GM23338 (cell line): Measurements from ENCODE around the gene OR12D2.

Experiments
- CREB1 ChIP-seq: fragments of 250-450 bp; sonication (Bioruptor Pico); IDR thresholded peaks from 2 replicates; pipeline ENCODE4 v1.5.0; 2020; ENCODE audit warnings: low read depth, mild to moderate bottlenecking, moderate library complexity
- CTCF ChIP-seq, 2 experiments: fragments of 200-600 bp in 1 of 2; sonication (generic) in 1 of 2; conservative IDR thresholded peaks; 2 replicates each; pipeline versions ENCODE4 v1.5.1 to v1.6.1; 2016 to 2017; ENCODE audit warnings: antibody characterized with exemption in 2 of 2, low read depth in 2 of 2, mild to moderate bottlenecking in 2 of 2, moderate library complexity in 1 of 2
- ETS1 ChIP-seq: IDR thresholded peaks from 2 replicates; pipeline ENCODE4 v1.6.1; 2016; ENCODE audit warnings: antibody characterized with exemption
- EZH2 ChIP-seq: fragments of 200-600 bp; sonication (generic); IDR thresholded peaks from one replicate; pipeline ENCODE4 v1.8.0; 2017; ENCODE audit warnings: antibody characterized with exemption, mild to moderate bottlenecking, low read depth; ENCODE audit not compliant: unreplicated experiment
- EZH2phosphoT487 ChIP-seq: fragments of 200-600 bp; sonication (generic); IDR thresholded peaks from one replicate; pipeline ENCODE4 v1.8.1; 2018; ENCODE audit warnings: antibody characterized with exemption; ENCODE audit not compliant: unreplicated experiment
- JUNB ChIP-seq: IDR thresholded peaks from one replicate; pipeline ENCODE4 v1.6.1; 2016; ENCODE audit warnings: antibody characterized with exemption; ENCODE audit not compliant: unreplicated experiment
- NANOG ChIP-seq: IDR thresholded peaks from 2 replicates; pipeline ENCODE4 v1.6.1; 2016; ENCODE audit warnings: antibody characterized with exemption, borderline replicate concordance
- POLR2AphosphoS5 ChIP-seq: IDR thresholded peaks from 2 replicates; pipeline ENCODE4 v1.6.1; 2016; ENCODE audit warnings: antibody characterized with exemption, low read depth
- REST ChIP-seq: IDR thresholded peaks from one replicate; pipeline ENCODE4 v1.6.1; 2018; ENCODE audit warnings: antibody characterized with exemption; ENCODE audit not compliant: unreplicated experiment
- ZNF331 ChIP-seq: fragments of 250-450 bp; sonication (Bioruptor Pico); IDR thresholded peaks from 2 replicates; pipeline ENCODE4 v1.5.0; 2020; ENCODE audit warnings: low read depth, mild to moderate bottlenecking, moderate library complexity

GRCh38 chr6:29414588-29414987 lies 19.2 kb downstream of the OR12D2 start, which contains the start of gene OR12D1:
- TF ChIP-seq CTCF (conservative IDR thresholded peaks at IDR 0.05; ENCODE audit: low read depth in 2 of 2) (peak; percentile 64 to 67), REST (no peak), CREB1 (CRISPR knock-in tag) (no peak), EZH2 (no peak), POLR2AphosphoS5 (no peak), ETS1 (no peak), EZH2phosphoT487 (no peak), ZNF331 (CRISPR knock-in tag) (no peak), JUNB (no peak), NANOG (no peak)
